GM19324 (cell line): Measurements from ENCODE around the gene TNKS1BP1.
"Not testable (repeated sequence)": the region's sequence is repeated elsewhere in the genome, so short reads cannot be mapped to it uniquely, and the experiment has no call there.

Experiments
- ATAC-seq: cut with Tn5 transposase; IDR thresholded peaks from one replicate; pipeline ENCODE4 v1.9.1; 2021; ENCODE audit warnings: mild to moderate bottlenecking, moderate library complexity; ENCODE audit not compliant: unreplicated experiment, low FRiP score

The TNKS1BP1 gene

GRCh38 chr11:57296205-57296604 is 28.5 kb downstream of the TNKS1BP1 start:
- not testable (repeated sequence) for ATAC-seq

DNA sequence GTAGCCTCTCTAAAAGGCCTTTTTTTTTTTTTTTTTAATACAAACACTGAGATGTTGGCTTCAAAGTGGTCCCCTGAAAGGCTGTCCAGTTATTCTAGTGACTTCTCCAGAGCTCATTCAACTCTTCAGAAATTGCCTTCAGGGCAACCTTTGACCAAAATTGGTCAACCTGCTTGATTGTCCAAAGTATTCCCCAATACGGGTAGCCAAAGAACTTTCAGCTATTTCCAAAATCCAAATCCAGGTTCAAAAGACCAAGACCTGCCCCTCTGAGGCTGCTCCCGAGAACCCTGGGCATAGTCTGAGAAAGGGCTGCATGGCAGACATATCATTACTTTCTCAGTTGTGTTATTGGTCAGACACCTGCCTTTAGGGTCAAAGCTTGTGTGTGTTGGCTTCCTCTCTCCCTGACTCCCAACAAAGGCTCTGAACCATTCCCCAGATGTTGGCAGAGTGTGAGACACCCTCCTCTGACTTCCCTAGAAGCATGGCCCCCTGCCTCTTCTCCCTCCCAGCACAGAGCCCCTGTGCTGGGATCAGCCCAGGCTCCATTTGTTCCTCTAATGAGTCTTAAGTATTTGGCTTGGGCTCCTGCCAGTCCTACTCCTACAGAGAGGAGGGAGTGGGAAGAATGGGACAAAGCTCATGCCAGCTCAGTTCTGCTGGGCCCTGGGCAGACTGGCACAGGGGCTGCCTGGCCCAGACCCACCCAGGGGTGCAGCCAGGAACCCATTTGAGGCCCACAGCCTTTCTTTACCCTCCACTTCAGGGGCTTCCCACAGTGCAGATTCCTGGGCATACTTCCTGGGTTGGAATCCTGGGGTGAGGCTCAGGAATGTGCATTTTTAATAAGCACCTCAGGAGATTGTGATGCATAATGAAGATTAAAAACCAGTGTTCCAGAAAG is 30.3 kb downstream of the TNKS1BP1 start:
- no peak for ATAC-seq

- no peak for ATAC-seq
Observed at GRCh38 chr11:57290288-57290687, 34.5 kb downstream of the TNKS1BP1 start.

- no peak for ATAC-seq
Observed at GRCh38 chr11:57288771-57289579, 35.8 kb downstream of the TNKS1BP1 start.

DNA sequence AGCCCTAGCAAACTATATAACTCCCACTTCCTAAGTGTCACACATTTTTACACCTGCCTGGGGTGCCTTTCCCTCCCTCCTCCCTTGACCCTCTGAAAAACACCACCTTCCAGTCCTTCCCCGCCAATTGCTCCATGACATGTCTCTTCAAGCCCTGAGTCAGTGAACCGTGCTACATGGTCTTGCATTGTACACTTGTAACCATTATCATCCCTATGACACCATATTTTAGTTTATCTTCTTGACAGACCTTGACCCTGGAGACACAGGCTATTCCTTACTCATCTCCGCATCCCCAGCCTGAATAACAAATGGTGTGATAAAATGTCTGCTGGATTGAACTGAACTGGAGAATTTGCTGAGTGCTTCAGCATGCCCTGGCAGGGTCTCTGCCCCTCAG is 36.9 kb downstream of the TNKS1BP1 start:
- no peak for ATAC-seq

- ATAC-seq = no peak
Observed at GRCh38 chr11:57283231-57283990, 41.3 kb downstream of the TNKS1BP1 start.

GRCh38 chr11:57281546-57281945 is 43.2 kb downstream of the TNKS1BP1 start:
- not testable (repeated sequence) for ATAC-seq

DNA sequence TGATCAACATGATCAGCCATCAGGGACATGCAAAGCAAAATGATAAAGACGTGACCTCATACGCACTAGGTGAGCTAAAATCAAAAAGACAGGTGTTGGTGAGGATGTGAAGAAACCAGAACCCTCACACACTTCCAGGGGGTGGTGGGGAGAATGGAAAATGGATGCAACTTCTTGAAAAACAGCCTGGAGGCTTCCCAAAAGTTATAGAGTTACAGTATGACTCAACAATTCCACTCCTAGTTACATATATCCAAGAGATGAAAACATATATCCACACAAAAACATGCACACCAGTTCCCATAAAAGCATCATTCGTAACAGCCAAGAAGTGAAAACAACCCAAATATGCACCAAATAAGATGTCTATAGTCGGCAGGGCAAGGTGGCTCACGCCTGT is 45.6 kb downstream of the TNKS1BP1 start:
- ATAC-seq = no peak

DNA sequence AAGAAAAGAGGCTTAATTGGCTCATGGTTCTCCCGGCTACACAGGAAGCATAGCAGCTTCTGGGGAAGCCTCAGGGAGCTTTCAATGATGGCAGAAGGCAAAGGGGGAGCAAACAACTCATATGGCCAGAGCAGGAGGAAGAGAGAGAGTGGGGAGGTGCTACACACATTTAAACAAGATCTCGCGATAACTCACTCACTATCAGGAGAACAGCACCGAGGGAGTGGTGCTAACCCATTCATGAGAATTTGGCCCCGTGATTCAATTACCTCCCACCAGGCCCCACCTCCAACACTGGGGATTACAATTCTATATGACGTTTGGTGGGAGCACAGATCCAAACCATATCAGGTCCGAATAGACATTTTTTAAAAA is 46.0 kb downstream of the TNKS1BP1 start:
- ATAC-seq = no peak

GRCh38 chr11:57277845-57278720 is 46.7 kb downstream of the TNKS1BP1 start:
- ATAC-seq = peak; percentile 65

DNA sequence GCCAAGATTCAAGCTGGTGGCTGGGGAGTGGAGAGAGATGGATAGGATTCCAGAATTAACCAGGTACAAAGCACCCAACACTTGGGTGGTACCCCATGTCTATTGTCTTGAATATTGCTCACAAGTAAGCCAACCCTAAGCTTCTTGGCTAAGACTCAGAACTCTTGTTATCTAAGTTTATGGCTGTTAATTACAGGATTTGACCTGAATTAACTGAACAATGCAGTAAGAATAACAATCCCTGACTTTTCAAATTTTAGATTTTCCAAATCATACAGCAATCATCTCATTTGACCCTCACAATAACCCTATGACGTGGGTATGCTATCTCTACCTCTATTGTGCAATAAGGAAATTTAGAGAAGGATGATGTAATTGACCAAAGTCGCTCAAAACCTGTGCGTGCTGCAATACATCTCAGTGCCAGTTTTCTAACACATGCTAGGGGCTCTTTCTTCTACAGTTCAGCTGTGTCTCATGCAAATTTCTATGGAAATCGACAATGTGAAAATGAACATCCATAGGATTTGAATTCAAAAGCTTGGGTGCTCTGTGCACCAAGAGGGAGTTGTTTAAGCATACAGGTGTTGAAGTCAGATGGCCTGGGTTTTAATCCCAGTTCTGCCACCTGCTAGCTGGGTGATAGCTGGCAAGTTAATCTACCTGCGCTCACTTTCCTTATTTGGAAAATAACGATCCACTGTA is 47.6 kb downstream of the TNKS1BP1 start:
- no peak for ATAC-seq

DNA sequence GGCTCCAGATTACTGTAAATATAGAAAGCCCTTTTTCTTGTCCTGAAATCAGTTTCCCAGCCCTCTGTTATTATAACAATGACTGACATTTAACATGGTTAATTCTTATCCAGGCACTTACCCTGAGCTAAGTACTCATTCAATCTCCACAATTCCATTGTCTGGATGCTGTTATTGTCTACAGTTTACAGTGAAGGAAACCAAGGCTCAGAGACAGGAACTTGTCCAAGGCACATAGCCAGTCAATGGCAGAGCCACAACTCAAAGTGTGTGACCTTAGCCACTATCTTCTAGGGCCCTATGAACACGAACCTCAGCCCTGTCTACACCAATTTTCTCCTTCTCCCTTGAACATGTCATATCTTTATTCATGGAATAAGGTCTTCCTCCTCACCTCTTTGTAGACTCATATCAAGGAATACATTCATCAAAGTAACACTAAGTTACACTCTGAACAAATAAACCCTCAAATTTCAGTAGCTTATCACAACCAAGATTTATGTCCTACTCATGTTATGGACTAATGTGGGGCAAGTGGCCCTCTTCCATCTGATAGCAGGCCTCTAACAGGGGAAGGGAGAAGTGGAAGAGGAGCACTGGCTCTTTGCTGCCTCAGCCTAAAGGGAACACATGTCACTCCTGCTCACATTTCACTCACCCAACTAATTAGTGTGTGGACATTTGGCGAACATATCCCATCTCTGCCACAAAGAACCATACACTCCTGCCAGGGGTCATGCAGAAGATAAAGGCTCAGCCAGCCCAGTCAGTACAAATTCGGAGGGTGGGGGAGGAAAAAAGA is 48.4 kb downstream of the TNKS1BP1 start:
- ATAC-seq = no peak

- no peak for ATAC-seq
Observed at GRCh38 chr11:57275582-57275981, 49.2 kb downstream of the TNKS1BP1 start.

DNA sequence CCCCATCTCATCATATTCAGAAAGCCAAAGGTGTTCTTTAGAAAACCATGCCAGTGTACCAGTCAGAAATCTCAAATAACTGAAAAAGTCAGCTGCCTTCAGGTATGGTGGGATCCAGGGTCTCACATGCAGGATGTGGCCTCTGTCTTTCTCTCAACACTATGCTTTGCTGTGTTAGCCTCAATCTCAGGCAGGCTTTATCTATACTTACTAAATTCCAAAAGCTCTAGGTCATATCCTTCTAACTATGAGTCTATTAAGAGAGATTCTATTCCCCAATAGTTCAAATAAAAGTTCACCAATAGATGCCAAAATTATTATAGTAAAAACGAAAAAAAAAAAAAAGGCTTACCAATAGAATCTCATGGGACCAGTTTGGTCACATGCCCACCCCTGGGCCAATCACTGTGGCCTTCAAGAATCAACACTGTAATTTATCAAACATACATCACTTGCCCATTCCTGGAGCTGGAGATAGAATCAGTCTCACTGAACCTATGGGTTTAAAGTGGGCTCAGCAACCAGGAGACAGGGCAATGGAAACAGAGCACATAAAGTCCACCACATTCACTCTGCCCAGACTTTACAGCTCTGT is 49.8 kb downstream of the TNKS1BP1 start:
- no peak for ATAC-seq

- ATAC-seq = no peak
Observed at GRCh38 chr11:57273448-57274058, 51.2 kb downstream of the TNKS1BP1 start.

DNA sequence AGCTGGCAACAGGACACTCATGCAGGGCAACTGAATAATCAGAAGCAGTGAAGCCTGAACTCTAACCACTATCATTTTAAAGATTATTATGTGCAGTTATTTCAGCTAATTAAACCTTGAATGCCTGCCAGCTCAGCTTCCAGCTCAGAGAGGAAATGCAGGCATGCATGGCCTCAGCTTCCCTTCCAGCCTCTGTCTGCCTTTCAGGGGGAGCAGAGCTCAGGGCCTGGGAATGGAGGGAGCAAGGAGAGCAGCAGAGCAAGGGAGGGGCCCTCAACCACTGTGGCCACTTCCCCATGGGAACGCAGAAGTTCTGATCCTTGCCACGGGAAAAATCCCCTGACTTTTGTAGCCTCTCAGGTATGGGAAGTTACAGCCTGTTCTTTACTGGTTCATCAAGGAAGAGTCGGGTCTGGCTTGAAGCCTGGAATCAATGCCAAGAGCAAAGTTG is 55.2 kb downstream of the TNKS1BP1 start:
- no peak for ATAC-seq

- no peak for ATAC-seq
Observed at GRCh38 chr11:57266157-57266556, 58.6 kb downstream of the TNKS1BP1 start.

GRCh38 chr11:57263351-57263750 is 61.4 kb downstream of the TNKS1BP1 start:
- ATAC-seq = no peak
